Endothelial cell of umbilical vein (primary cell): ENCODE measurements around the gene GPLD1.

Experiments used
- CTCF ChIP-seq, 2 donors: IDR thresholded peaks; 1 replicate in 1 of 2; 2 replicates in 1 of 2; pipeline ENCODE4 v1.5.1; 2011; ENCODE audit warnings: low read length in 2 of 2, mild to moderate bottlenecking in 2 of 2, moderate library complexity in 2 of 2, control low read depth in 1 of 2, inconsistent platforms in 1 of 2, low read depth in 1 of 2; ENCODE audit not compliant: insufficient read depth in 1 of 2; ENCODE audit errors: extremely low read depth in 1 of 2
- EZH2 ChIP-seq: IDR thresholded peaks from 2 replicates; pipeline ENCODE4 v1.6.1; 2012; ENCODE audit warnings: borderline replicate concordance, low read depth, mild to moderate bottlenecking, moderate library complexity, low read length, inconsistent platforms; ENCODE audit not compliant: severe bottlenecking
- FOS ChIP-seq: IDR thresholded peaks from 2 replicates; pipeline ENCODE4 v1.6.1; 2011; ENCODE audit warnings: mild to moderate bottlenecking, low read length, moderate library complexity, borderline replicate concordance; ENCODE audit not compliant: insufficient read depth
- POLR2A ChIP-seq: IDR thresholded peaks from 2 replicates; pipeline ENCODE4 v1.6.1; 2012; ENCODE audit warnings: low read depth, mild to moderate bottlenecking, control low read depth, low read length
- POLR2AphosphoS5 ChIP-seq: IDR thresholded peaks from 2 replicates; pipeline ENCODE4 v1.6.1; 2012; ENCODE audit warnings: low read depth, mild to moderate bottlenecking, control low read depth, low read length, moderate library complexity; ENCODE audit not compliant: insufficient read depth

- no peak for TF ChIP-seq CTCF (IDR thresholded peaks at IDR 0.05; ENCODE audit: extremely low read depth in 1 of 2, insufficient read depth in 1 of 2, low read depth in 1 of 2, low read length in 2 of 2)
- no peak for TF ChIP-seq POLR2A
- no peak for TF ChIP-seq EZH2
- no peak for TF ChIP-seq POLR2AphosphoS5
- TF ChIP-seq FOS = no peak
Observed at GRCh38 chr6:24517659-24518543, 28.5 kb upstream of the GPLD1 start.
